Stimulated activated CD8-positive, alpha-beta memory T cell treated with anti-CD3 and anti-CD28 coated beads, Interleukin-7, amount 100 ng/mL, for 24 hours (primary cell): ENCODE data around the gene SALL4.
"Not testable (repeated sequence)": the region's sequence is repeated elsewhere in the genome, so short reads cannot be mapped to it uniquely, and the experiment has no call there.

Experiments
- DNase-seq: peaks from one replicate; pipeline ENCODE4 v3.0.0-alpha.2; 2020; ENCODE audit warnings: low read depth

The SALL4 gene

DNA sequence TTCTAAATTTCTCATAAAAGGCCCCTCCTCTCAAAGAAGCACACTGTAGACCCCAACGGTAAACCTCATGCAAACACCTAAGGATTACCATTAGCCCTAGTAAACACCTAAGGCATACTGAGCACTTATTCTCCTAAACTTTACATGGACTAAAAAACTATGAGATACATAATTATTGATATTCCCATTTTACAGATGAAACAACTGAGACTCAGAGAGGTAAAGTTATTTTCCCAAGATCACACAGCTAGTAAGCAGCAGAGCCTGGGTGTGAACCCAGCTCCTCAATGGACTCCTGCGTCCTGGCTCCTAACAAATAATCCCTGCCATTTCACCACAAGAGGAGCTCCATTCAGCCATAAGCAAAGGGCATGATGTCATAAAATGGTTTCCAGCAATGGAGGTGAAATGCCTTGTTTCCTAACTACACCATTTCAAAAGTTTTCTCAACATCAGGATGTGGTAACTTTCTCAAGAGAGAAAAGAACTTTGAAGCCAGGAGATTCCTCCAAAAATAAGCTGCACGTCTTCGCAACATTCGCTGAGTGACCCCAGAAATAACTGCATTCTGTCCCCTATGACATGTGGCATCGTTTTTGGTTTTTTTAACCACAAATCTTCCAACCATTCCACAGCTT is 38.2 kb downstream of the SALL4 start:
- DNase-seq = no peak

DNA sequence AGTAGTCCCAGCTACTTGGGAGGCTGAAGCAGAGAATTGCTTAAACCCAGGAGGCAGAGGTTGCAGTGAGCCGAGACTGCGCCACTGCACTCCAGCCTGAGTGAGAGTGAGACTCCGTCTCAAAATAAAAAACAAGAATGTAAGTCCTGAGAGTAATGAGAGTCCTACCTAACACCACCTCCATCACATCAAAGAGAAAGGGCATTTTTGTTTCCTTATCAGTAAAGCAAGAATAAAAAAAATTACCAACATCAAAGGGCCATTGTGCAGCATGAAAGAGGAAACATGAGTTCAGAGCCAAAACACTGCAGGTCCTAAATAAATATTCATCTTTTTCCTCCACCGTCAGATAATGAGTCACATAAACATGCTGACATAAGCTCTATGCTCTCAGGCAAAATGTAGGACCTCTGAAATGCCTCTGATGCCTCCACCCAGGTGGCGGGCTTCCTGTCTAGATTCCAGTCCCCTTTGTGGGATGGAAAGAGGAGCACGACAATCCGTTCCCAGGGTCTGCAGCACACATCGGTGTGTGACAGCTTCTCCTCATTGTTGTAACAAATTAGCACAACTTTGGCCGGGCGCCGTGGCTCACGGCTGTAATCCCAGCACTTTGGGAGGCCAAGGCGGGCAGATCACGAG is 41.3 kb downstream of the SALL4 start:
- DNase-seq = no peak

DNA sequence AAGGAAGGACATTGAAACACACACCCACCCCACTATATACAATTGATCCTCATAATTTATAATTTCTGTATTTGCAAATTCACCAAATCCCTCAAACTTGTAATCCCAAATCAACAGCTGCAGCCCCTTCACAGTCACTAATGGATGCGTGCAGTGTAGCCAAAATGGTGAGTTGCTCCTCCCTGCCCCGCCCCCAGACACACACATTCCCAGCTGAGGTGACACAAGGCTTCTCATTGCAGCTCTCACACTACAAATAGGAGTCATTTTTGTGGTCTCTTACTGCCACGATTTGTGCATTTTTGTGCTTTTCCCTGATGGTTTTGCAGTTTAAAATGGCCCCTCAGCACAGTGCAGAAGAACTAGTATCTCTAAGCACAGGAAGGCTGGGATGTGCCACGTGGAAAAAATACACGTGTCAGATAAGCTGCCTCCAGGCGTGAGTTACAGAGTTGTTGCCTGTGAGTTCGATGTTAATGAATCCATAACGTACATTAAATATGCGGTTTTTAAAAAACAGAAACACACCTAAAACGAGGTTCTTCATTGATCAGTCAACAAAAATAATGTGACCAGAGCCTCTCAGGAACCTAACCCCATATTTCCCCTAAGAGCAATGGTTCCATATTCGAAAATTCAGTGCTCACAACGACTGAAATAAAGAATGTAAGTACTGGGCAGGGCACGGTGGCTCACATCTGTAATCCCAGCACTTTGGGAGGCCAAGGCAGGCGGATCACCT is 42.4 kb downstream of the SALL4 start:
- DNase-seq = no peak

DNA sequence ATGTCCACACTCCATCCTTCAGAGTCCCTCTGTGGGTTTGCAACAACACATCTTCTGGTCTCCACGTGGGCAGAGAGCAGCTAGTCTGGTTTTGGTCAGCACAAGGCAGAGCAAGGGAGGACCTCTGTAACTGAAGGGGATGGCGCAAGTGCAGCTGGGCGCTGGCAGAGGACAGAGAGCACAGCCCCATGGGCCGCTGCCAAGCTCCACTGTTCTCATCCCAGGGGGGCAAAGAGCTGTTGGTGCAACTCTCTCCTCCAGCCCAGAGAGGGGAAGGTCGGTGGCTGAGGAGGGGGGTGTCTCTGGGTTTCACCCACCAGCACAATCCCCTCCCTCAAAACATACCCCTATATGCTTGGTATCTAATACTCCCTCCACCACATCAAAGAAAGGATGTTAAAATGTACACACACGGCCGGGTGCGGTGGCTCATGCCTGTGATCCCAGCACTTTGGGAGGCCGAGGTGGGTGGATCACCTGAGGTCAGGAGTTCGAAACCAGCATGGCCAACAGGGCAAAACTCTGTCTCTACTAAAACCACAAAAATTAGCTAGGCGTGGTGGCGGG is 43.3 kb downstream of the SALL4 start:
- no peak for DNase-seq

DNA sequence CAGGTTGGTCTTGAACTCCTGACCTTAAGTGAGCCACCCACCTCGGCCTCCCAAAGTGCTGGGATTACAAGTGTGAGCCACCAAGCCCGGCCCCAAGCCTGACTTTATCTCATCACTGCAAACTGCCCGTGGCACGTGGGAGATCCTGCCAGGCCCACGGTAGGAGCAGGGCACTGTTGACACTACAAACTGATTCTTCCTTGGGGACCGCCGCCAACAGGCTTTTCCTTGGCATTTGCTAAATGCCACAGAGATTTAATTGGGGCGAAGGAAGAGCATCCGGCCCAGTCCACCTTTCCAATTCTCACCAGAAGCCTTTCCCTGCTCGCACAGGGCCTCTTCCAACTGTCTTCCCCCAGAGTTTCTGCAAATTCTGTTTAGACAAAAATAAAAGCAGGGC is 45.1 kb downstream of the SALL4 start:
- no peak for DNase-seq

DNA sequence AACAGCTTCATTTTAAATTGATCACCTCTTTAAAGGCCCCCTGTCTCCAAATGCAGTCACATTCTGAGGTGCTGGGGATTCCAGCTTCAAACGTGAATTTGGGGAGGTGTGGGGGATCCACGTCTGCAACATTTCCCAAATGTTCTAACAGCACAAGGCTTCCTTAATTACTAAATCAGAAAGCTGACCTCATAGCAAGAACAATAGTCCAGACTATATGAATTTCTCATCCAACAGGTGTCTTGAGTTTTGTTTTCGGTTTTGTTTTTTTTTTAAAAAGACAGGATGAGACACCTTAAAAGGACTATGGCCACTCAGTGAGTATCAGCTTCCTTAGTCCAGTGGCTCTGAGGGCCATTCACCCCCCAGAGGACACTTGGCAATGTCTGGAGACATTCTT is 45.7 kb downstream of the SALL4 start:
- DNase-seq = no peak

DNA sequence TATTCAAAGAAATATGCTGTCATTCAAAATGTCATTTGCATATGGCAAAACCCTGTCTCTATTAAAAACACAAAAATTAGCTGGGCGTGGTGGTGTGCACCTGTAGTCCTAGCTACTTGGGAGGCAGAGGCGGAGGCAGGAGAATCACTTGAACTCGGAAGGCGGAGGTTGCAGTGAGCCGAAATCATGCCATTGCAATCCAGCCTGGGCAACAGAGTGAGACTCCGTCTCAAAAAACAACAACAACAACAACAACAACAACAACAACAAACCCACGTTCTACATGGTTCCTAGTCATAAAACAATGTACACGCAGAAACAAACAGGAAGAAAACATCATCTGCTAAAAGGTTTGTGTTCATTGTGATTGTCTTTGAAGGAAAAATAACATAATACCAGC is 49.1 kb downstream of the SALL4 start:
- not testable (repeated sequence) for DNase-seq

DNA sequence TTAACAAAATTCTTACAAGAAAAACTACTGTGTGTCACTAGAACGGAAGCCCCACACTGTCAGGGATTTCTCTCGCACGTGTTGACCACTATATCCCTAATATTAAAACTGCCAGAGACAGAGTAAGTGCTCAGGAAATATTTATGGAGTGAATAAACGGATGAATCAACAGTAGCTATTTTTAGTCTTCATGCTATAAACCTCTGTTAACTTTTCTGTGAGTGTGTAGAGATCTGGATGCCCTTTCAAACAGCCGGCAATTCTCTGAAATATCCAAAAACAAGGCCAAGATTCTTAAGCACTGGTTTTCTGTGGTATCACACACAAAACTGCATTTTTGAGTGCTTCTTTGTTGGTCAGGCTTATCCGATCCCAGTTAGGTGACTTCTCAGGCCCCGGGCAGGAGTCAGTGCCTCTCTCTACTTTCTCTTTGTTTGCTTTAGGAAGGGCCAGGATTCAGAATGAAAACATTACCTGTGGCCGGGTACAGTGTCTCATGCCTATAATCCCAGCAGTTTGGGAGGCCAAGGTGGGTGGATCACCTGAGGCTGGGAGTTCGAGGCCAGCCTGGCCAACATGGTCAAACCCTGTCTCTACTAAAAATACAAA is 49.9 kb downstream of the SALL4 start:
- no peak for DNase-seq

DNA sequence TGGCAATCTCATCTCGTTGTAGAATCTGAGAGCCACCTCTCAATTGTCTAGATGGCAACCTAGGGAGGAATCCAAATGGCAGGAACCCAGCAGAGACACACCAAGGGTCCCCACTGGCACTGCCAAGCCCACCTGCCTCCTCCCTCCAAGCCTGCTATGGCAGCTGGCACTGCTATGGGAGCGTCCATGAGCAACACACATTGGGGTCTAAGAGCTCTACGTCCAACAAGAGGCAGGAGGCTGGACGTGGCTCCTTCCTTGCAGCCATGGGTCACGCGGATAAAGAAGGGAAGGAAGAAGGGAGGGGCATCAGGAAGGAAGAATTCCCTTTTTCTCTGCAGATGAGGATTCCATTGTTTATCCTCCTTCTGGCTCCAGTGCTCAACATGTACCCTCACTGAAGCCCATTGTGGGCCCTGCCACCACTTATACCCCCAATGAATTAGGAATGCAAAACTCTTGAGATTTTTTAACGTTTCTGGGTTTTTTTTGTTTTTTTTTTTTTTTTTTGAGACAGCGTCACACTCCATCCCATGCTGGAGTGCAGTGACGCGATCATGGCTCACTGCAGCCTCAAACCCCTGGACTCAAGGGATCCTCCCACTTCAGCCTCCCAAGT is 51.4 kb downstream of the SALL4 start:
- DNase-seq = no peak

DNA sequence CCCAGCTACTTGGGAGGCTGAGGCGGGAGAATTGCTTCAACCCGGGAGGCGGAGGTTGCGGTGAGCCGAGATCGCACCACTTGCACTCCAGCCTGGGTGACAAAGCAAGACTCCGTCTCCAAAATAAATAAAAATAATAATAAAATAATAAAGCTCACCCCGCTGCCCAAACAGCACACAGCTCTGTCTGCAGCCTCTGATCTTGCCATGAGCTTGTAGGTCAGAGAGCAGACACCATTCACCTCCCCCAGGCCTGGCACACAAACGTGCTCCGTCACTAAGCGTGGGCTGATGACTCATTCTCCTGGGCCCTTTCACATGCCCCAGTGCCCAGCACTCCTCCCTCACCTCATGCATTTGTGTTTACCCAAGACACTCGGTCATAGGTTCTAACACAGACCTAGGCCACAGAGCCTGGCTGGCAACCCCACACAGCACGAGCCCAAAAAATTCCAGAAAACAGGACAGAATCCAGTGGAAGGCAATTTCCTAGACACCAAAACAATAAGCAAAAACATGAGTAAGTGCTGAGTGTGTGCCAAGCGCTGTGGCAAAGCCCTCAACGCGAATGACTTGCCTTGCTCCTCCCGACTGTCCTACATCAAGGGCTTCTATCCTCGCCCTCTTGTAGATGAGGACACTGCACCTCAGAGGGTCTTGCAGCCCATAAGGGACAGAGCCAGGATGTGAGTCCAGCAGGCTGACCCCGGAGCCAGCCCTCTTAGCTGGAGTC is 52.1 kb downstream of the SALL4 start:
- DNase-seq = no peak

DNA sequence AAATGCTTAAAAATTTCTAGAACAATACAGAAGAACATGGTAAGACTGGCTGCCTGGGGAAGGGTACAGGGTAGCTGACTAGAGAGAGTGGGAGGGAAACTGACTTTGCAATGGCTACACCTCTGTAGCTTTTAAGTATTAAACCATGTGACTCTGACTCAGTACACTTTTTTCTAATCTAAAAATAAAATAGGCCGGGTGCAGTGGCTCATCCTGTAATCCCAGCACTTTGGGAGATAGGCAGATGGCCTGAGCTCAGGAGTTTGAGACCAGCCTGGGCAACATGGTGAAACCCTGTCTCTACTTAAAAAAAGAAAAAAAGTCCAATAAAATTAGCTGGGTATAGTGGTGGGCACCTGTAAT is 52.7 kb downstream of the SALL4 start:
- no peak for DNase-seq

DNA sequence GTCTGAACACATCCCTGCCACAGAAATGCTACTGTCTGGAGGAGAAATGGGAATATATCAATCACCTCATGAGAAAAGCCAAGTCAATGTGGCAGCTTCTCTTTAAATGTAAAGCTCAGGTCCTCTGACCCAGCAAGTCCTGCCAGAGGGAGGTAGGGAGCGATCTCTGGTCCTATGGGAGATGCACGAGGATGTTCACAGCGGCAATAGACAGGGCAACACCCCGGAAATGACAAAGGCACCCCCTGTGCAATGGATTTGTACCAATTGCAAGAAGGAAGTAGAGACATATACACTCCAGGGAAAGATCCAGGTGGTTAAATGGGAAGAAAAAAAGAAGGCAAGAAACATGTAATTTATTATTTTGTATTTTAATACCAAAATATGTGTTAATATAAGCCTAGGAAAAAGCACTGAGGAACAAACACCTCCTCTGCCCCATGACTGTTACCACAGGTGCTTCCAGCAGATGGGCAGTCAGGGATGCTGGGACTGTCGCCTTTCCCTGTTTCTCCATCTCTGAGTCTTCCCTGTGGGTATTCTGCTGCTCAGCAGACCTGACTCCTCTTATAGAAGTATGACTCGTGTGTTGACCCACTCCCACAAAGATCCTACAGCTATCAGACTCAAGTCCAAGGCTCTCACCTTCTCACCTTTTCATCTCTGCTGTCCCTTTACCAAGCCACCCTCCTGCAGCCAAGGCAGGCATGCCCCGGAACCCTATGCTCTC is 55.0 kb downstream of the SALL4 start:
- no peak for DNase-seq

DNA sequence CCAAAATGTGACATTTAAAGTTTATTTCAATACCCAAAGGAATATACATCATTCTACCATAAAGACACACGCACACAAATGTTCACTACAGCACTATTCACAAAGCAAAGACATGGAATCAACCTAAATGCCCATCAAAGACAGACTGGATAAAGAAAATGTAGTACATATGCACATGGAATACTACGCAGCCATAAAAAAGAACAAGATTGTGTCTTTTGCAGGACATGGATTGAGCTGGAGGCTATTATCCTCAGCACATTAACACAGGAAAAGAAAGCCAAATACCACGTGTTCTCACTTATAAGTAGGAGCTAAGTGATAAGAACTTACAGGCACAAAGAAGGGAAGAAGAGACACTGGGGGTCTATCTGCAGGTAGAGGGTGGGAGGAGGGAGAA is 56.5 kb downstream of the SALL4 start:
- DNase-seq = no peak

DNA sequence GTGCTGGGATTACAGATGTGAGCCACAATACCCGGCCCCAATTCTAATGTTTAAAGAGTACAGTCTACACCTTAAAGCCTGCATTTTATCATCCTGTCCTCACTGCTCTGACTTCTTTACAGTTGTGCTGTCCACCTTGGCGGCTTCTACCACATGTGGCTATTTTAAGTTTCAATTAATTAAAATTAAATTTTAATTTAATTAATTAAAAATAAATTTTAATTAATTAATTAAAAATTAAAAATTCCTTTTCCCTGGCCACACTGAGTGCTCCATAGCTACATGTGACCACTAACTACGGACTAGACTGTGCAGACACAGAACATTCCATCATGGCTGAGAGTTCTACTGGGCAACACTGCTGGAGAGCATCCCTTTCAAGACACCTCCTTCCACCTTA is 61.5 kb downstream of the SALL4 start:
- no peak for DNase-seq

DNA sequence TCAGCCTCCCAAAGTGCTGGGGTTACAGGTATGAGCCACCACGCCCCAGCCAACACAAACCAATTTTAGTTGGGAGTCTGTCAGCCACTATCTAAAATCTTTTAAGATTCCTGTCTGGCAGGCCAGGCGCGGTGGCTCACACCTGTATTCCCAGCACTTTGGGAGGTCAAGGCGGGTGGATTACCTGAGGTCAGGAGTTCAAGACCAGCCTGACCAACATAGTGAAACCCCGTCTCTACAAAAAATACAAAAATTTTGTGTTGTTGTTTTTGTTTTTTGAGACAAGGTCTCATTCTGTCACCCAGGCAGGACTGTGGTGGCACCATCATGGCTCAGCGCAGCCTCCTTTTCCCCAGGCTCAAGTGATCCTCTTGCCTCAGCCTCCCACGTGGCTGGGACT is 62.0 kb downstream of the SALL4 start:
- not testable (repeated sequence) for DNase-seq

DNA sequence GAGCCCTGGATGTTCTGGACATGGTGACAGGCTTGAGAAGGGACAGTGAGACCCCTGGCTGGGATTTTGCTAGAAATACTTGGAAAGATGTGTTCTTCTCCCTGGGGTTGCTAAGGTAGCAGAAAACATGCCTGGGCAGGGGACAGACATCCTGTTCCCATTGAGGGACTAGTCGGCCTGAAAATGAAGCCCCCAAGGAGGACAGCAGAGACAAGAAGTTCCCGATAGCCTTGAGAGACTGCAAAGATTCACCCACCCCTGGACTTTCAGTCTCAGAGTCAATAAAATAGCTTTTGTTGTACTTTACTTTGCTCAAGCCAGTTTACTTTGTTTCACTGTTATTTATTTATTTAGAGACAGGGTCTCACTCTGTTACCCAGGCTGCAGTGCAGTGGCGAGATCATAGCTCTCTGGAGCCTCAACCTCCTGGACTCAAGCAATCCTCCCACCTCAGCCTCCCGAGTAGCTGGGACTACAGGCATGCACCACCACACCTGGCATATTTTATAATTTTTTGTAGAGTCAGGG is 62.5 kb downstream of the SALL4 start:
- no peak for DNase-seq

DNA sequence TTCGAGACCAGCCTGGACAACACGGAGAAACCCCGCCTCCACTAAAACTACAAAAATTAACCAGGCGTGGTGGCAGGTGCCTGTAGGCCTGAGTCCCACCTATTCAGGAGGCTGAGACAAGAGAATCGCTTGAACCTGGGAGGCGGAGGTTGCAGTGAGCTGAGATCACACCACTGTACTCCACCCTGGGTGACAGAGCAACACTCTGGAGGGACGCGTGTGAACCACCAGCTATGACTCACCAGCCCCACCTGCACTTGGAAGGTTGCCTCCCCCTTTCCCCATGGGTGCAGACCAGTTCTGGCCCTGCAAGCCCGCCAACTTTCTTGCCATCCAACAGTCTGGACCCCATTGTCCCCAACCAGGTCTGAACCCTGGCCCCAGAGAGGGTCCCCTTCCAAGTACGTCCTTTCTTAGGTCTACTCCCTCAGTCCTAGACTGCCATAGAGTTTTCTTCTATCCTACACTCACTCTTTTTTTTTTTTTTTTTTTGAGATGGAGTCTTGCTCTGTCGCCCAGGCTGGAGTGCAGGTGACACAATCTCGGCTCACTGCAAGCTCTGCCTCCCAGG is 63.4 kb downstream of the SALL4 start:
- no peak for DNase-seq

DNA sequence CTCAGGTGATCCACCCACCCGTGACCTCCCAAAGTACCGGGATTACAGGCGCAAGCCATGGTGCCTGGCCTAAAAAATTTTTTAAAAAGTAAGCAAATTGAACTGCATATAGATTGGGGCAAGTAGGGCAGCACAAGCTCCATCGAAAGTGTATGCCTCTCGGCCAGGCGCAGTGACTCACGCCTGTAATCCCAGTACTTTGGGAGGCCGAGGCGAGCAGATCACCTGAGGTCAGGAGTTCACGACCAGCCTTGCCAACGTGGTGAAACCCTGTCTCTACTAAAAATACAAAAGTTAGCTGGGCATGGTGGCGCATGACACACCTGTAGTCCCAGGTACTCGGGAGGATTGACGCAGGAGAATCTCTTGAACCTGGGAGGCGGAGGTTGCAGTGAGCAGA is 64.1 kb downstream of the SALL4 start:
- DNase-seq = not testable (repeated sequence)

DNA sequence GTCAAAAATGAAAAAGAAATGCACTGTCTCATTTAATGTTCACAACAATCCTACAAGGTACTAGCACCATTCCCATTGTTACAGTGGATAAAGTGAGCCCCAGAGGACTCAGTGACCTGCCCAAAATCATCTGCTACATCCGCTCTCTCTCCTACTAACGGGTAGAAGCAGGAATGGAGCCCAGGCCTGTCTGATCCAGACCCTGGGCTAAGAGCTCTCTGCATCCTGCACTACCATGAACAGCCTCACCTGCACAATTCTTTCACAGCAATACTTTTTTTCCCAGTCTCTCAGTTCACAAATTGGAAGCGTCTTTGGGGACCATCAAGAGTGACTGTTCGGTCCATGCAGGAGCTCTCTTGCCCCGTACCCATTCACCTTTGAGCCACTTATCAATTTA is 65.4 kb downstream of the SALL4 start:
- DNase-seq = no peak
